Neural progenitor cell (in vitro differentiated cells): ENCODE measurements around the gene CDH9.

ENCODE experiments used
- CTCF ChIP-seq: fragments of 200-600 bp; sonication (generic); IDR thresholded peaks from 2 replicates; pipeline ENCODE4 v1.5.1; 2017; ENCODE audit warnings: antibody characterized with exemption, mild to moderate bottlenecking
- EZH2phosphoT487 ChIP-seq: fragments of 200-600 bp; sonication (generic); IDR thresholded peaks from 2 replicates; pipeline ENCODE4 v1.6.1; 2017; ENCODE audit warnings: antibody characterized with exemption

- no peak for TF ChIP-seq CTCF
- TF ChIP-seq EZH2phosphoT487: no peak
Measured at GRCh38 chr5:26932238-26932637, 106.1 kb downstream of the CDH9 start.
